ENCODE results near the gene CAPN8. TPM values are rescaled to one million over a fixed set of nuclear protein-coding genes. Genes with fewer than 3 reads are reported as not detected.

CAPN8 gene
- total RNA-seq, 1 donor = not detected

DNA sequence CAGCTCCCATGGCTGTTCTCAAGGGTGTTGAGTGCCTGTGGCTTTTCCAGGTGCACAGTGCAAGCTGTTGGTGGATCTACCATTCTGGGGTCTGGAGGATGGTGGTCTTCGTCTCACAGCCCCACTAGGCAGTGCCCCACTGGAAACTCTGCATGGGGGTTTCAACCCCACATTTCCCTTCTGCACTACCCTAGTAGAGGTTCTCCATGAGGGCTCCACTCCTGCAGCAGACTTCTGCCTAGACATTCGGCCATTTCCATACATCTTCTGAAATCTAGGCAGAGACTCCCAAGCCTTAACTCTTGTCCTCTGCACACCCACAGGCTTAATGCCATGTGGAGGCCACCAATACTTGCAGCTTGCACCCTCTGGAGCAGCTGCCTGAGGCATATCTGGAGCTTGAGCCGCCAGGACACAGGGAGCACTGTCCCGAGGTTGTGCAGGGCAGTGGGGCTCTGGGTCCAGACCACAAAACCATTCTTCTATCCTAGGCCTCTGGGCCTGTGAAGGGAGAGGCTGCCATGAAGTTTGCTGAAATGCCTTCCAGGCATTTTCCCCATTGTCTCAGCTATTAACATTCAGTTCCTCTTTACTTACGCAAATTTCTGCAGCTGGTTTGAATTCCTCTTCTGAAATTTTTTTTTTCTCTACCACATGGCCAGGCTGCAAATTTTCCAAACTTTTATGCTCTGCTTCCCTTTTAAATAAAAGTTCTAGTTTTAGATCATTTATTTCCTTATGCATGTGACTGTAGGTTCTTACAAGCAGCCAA lies 8.8 kb upstream of the CAPN8 start:
- Histone ChIP-seq H3K9me3 (ENCODE audit: low read depth, low read length) (peaks cover 3% of the 10 kb centered on the region), H3K27ac (ENCODE audit: low read depth, low read length) (no peak overlapping the region), H3K27me3 (ENCODE audit: insufficient read depth, low read length) (peaks cover 5% of the 10 kb centered on the region), H4K20me1 (ENCODE audit: insufficient read depth, low read length) (no peaks in the 10 kb centered on the region), H3K79me2 (ENCODE audit: insufficient read depth, low read length) (no peaks in the 10 kb centered on the region), H3K4me1 (ENCODE audit: insufficient read depth, low read length) (no peaks in the 10 kb centered on the region), H3K4me3 (ENCODE audit: insufficient read depth, low read length) (no peak overlapping the region), H3K4me2 (ENCODE audit: insufficient read depth, low read length) (no peak overlapping the region), H3K36me3 (ENCODE audit: insufficient read depth, low read length) (no peaks in the 10 kb centered on the region), H2AFZ (ENCODE audit: low read length) (no peak overlapping the region)
- TF ChIP-seq, protein P1, sequence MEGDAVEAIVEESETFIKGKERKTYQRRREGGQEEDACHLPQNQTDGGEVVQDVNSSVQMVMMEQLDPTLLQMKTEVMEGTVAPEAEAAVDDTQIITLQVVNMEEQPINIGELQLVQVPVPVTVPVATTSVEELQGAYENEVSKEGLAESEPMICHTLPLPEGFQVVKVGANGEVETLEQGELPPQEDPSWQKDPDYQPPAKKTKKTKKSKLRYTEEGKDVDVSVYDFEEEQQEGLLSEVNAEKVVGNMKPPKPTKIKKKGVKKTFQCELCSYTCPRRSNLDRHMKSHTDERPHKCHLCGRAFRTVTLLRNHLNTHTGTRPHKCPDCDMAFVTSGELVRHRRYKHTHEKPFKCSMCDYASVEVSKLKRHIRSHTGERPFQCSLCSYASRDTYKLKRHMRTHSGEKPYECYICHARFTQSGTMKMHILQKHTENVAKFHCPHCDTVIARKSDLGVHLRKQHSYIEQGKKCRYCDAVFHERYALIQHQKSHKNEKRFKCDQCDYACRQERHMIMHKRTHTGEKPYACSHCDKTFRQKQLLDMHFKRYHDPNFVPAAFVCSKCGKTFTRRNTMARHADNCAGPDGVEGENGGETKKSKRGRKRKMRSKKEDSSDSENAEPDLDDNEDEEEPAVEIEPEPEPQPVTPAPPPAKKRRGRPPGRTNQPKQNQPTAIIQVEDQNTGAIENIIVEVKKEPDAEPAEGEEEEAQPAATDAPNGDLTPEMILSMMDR (IDR thresholded peaks at IDR 0.05; ENCODE audit: extremely low read depth, low read depth, low read length) = no peak
- DNase-seq (ENCODE audit: insufficient read length, low spot score, missing footprints) = no peak

DNA sequence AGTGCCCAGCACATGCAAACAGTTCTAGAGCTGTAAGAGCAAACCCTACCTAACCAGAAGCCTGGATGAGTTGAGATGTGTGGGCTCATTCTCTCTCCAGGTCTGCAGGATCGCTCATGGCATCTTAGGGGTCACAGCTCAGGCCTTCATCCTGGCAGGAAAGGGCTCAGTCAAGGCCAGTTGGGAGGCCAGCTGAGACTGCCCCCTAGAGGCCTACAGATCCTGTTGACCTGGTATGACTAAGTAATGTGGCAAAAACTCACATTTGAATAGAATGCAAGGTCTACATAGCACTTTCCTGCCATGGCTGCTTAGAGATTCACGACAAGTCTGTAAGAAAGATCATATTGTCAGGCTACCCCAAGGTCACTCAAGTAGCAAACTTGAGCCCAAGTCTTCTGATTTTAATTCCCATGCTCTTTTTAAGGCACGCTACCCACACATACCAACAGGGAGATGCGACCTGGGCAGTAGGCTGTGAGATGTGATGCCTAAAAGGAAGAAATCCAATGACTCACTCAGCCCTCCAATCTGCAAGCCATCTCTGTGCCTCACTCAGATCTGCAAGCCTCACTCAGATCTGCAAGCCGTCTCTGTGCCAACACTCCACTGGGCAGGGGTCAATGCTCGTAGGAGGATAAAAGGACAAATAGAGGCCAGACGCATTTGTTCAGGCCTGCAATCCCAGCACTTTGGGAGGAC lies 5.1 kb upstream of the CAPN8 start:
- H3K4me3 ChIP-seq (ENCODE audit: insufficient read depth, low read length) = no peak overlapping the region
- peaks cover 3% of the 10 kb centered on the region for H3K9me3 ChIP-seq (ENCODE audit: low read depth, low read length)
- H3K4me1 ChIP-seq (ENCODE audit: insufficient read depth, low read length) = no peaks in the 10 kb centered on the region
- H2AFZ ChIP-seq (ENCODE audit: low read length) = no peak overlapping the region
- H3K27ac ChIP-seq (ENCODE audit: low read depth, low read length) = no peak overlapping the region
- H3K79me2 ChIP-seq (ENCODE audit: insufficient read depth, low read length) = no peaks in the 10 kb centered on the region
- no peak overlapping the region for H3K4me2 ChIP-seq (ENCODE audit: insufficient read depth, low read length)
- peaks cover 5% of the 10 kb centered on the region for H3K27me3 ChIP-seq (ENCODE audit: insufficient read depth, low read length)
- no peaks in the 10 kb centered on the region for H4K20me1 ChIP-seq (ENCODE audit: insufficient read depth, low read length)
- TF ChIP-seq, protein P1 (IDR thresholded peaks at IDR 0.05; ENCODE audit: extremely low read depth, low read depth, low read length) = peak; percentile 61
- peak; percentile 86 for DNase-seq (ENCODE audit: insufficient read length, low spot score, missing footprints)
- no peaks in the 10 kb centered on the region for H3K36me3 ChIP-seq (ENCODE audit: insufficient read depth, low read length)

DNA sequence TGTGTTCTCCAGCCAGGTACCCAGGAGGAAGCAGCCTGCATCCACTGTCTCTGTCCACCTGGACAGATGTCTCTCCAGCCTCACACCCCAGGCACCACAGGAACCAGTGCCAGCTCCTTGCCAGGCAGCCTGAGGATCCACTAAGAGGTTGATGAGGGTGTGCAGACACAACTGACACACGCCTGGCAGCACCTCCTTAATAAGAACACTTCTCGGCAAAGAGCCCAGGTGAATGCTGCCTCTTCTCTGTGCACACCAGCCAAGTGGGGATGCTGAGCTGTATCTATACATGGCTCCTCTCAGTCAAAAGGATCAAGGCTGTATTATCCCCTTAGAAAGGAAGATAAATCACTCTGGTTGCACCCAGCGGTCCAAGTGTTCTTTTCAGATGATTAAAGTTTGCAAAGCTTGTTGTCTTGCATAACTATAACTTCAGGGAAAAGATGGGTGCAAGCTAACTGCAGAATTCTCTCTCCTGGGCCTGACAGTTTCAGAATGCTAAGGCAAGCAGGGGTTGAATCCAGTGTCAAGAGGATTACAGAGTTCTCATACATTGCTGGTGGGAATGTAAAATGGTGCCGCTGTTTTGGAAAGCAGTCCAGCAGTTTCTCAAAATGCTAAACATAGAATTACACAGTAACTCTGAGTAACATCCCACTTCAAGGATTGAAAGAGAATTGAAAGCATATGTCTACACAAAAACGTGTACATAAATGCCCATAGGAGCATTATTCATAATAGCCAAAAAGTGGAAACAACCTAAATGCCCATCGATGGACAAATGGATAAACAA lies 3.7 kb upstream of the CAPN8 start:
- H3K36me3 ChIP-seq (ENCODE audit: insufficient read depth, low read length) = no peaks in the 10 kb centered on the region
- peaks cover 5% of the 10 kb centered on the region for H3K27me3 ChIP-seq (ENCODE audit: insufficient read depth, low read length)
- H4K20me1 ChIP-seq (ENCODE audit: insufficient read depth, low read length) = no peaks in the 10 kb centered on the region
- TF ChIP-seq, protein P1 (IDR thresholded peaks at IDR 0.05; ENCODE audit: extremely low read depth, low read depth, low read length) = no peak
- H3K9me3 ChIP-seq (ENCODE audit: low read depth, low read length) = no peaks in the 10 kb centered on the region
- H3K27ac ChIP-seq (ENCODE audit: low read depth, low read length) = no peak overlapping the region
- H3K79me2 ChIP-seq (ENCODE audit: insufficient read depth, low read length) = no peaks in the 10 kb centered on the region
- H3K4me3 ChIP-seq (ENCODE audit: insufficient read depth, low read length) = no peak overlapping the region
- no peak overlapping the region for H3K4me2 ChIP-seq (ENCODE audit: insufficient read depth, low read length)
- H3K4me1 ChIP-seq (ENCODE audit: insufficient read depth, low read length) = no peaks in the 10 kb centered on the region
- DNase-seq (ENCODE audit: insufficient read length, low spot score, missing footprints) = no peak
- H2AFZ ChIP-seq (ENCODE audit: low read length) = no peak overlapping the region

All from osteoblast (primary cell).